Central memory CD4-positive, alpha-beta T cell (primary cell): Measurements from ENCODE around the gene NLRP3.
"Not testable (repeated sequence)": the region's sequence is repeated elsewhere in the genome, so short reads cannot be mapped to it uniquely, and the experiment has no call there.

ENCODE experiments used
- DNase-seq: peaks from one replicate; pipeline ENCODE4 v3.0.0; 2022
- total RNA-seq, 3 experiments: gene quantifications; one replicate each; lab custom pipeline; 2026; lab: John Stamatoyannopoulos, UW

The NLRP3 gene
- 1.2 to 1.6 (median 1.6) reads per million in 3 experiments for total RNA-seq

DNA sequence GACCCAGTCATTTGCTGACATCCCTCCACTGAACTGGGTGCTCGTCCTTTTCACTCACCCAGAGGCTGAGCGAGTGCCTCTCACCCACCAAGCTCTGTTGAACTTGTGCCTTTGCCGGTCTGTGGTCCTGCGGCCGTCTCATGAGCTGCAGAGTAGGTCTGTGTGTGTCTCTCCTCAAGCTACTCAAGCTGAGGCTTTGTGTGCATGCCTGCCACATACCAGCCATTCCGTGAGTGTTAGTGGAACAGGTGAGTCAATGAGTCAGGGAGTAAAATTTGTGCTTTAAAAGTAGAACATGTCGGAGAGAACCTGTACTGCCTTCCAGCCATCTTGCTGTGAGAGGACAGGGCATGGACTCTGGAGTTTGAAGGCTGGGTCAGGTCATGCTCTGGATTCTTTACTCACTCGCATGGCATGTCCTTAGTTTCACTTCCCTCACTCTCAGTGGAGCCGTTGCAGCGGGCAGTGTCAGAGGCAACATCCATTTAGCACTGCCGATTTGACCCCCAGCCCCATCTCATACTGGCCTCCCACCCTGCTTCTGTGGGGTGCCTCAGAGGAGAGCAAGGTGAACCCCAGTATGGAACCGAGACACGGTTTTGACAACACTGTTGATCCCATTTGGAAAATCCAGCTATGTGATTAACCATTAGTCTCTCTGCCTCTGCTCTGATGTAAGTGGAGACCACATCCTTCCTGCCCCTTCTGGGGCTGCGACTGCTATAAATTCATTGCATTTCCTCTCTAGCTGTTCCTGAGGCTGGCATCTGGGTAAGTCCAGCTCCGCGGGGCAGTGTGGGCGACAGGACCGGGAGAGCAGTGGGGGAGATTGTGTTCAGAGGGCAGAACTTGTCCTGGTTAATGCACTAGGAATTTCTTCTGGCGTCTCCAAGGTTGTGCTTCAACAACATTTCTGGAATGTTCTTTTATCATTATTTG, at the start of gene NLRP3:
TSS of gene NLRP3 (plus strand) at position 751 of the 939 bp plus-strand sequence. CDS start 2,628 bp downstream, outside the sequence.
- peak; percentile 59 for DNase-seq

DNA sequence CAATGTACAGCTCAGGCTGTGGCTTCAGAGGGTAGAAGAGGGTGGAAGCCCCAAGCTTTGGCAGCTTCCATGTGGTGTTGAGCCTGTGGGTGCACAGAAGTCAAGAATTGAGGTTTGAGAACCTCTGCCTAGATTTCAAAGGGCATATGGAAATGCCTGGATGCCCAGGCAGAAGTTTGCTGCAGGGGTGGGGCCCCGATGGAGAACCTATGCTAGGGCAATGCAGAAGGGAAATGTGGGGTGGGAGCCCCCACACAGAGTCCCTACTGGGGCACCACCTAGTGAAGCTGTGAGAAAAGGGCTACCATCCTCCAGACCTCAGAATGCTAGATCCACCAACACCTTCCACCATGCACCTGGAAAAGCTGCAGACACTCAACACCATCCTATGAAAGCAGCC, 49.6 kb upstream of the NLRP3 start:
- DNase-seq, result not testable (repeated sequence)

- no peak for DNase-seq
Measured at GRCh38 chr1:247366926-247367645, 48.9 kb upstream of the NLRP3 start.

- no peak for DNase-seq
Measured at GRCh38 chr1:247367786-247368422, 48.1 kb upstream of the NLRP3 start.

DNA sequence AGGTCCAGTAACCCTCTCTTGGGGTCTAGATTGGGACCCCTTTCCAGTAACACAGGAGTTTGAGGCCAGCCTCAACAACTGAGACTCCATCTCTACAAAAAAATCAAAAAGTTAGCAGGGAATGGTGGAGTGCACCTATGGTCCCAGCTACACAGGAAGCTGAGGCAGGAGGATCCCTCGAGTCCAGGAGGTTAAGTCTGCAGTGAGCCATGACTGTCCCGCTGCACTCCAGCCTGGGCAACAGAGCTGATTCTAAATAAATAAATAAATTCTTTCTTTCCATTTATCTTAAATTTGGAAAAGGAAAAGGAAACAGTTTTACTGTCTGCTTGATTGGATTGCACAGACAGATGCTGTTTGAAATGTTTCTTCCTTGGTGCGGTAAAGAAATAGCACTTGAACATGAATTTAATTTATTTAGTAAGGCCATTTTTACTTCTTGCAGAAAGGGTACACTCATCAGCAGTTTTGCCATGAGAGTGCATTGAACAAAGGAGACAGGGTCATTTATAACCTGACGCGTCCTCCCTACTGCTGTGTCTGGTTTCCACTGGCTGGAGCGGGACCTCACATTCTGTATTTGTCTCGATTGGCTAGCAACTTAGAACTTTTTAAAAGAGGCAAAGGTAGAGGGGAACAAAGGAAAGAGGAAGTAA, 47.4 kb upstream of the NLRP3 start:
- no peak for DNase-seq

DNA sequence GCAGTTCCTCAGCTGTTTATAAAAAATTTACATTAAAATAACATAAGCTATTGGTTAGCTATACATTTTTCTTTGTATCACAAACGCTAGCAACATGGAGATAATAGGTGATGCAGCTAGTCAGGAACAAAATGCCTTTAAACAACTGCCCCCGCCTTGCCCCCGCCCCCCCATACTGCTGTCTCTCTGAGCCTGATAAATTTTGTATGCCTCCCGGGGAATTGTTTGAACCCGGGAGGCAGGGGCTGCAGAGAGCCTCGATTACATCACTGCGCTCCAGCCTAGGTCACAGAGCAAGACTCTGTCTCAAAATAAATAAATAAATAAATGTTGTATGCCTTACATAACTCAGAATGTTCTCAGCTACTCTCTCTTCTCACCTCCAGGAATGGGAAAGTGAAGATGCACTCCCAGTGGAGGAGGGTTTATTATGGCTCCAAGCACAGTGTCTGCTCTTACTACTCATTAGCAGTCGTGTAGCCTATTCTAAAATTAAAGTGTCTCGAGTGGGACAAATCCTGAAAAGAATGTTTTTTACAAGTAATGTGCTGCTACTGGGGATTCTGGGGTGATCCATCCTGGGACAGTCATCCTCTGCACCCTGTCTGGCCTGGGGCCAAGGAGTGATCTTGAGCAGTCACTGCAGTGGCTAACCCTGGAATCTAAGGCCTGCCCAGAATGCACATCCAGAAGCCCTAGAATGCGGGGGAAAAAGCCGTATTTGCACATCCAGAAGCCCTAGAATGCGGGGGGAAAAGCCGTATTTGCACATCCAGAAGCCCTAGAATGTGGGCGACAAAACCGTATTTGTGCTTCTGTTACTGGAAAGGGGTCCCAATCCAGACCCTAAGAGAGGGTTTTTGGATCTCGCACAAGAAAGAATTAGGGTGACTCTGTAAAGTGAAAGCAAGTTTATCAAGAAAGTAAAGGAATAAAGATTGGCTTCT, 44.9 kb upstream of the NLRP3 start:
- DNase-seq, result no peak

DNA sequence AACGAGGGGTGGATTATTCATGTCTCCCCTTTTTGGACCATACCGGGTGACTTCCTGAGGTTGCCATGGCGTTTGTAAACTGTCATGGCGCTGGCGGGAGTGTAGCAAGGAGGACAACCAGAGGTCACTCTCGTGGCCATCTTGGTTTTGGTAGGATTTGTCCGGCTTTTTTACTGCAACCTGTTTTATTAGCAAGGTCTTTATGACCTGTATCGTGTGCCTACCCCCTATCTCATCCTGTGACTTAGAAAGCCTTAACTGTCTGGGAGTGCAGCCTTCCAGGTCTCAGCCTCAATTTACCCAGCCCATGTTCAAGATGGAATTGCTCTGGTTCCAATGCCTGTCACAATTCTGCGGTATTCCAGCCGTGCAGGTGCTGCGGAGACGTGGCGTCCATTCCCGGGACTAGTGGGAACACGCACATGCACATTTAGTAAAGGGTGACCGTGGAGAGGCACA, 44.1 kb upstream of the NLRP3 start:
- DNase-seq, result no peak

GRCh38 chr1:247373721-247374141, 42.2 kb upstream of the NLRP3 start:
- DNase-seq, result peak; percentile 44

- not testable (repeated sequence) for DNase-seq
Measured at GRCh38 chr1:247374651-247375334, 41.2 kb upstream of the NLRP3 start.

DNA sequence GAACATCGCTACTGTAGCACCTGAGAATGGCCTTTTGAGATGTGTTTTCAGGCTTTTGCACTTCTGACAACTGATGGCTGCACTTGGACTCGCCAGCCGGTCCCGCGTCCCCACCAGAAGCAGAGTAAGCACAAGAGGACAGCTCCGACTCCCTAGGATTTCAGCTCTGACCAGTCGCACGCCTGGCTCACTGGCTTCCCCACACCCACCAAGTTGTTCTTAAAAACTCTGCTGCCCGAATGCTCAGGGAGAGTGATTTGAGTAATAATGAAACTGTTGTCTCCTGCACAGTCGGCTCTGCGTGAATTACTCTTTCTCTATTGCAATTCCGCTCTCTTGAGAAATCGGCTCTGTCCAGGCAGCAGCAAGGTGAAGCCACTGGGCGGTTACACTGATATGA, 40.2 kb upstream of the NLRP3 start:
- DNase-seq, result no peak

GRCh38 chr1:247376659-247377058, 39.3 kb upstream of the NLRP3 start:
- DNase-seq, result no peak

DNA sequence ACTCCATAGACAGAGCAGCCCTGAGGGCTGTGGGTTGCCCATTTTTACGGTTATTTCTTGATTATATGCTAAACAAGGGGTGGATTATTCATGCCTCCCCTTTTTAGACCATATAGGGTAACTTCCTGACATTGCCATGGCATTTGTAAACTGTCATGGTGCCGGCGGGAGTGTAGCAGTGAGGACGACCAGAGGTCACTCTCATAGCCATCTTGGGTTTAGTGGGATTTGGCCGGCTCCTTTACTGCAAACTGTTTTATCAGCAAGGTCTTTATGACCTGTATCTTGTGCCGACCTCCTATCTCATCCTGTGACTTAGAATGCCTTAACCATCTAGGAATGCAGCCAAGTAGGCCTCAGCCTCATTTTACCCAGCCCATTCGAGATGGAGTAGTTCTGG, 38.3 kb upstream of the NLRP3 start:
- DNase-seq, result not testable (repeated sequence)

- no peak for DNase-seq
Measured at GRCh38 chr1:247378334-247379073, 37.5 kb upstream of the NLRP3 start.

DNA sequence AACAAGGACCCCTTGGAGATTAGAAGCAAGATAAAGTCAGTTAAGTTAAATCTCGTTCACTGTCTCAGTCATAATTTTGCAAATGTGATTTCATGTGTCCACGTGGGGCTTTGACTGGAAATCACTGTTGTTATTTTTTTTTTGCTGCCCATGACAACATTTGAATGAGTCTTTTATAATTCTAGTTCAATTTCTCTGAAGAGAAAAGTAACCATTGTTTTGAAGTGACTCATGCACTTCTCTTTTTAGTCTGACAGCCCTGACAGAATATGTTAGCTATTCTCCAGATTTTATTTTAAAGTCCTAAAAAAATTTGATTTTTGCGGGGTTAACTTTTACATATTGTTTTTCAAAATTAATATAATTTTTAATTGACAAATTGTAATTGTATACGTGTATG, 30.7 kb upstream of the NLRP3 start:
- no peak for DNase-seq

DNA sequence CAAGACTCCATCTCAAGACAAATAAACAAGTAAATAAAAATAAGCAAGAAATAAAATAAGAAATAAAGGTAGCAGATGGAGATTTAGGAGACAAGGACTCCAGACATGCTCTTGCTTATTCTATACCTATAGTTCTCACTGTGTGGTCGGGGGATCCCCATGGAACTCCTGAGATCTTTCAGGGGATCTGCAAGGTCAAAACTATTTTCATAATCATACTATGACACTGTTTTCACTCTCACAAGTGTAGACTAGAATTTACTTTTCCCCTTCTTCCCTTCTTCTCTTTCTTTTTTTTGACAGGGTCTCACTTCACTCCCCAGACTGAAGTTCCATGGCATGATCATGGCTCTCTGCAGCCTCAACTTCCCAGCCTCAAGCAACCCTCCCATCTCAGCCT, 29.8 kb upstream of the NLRP3 start:
- no peak for DNase-seq

DNA sequence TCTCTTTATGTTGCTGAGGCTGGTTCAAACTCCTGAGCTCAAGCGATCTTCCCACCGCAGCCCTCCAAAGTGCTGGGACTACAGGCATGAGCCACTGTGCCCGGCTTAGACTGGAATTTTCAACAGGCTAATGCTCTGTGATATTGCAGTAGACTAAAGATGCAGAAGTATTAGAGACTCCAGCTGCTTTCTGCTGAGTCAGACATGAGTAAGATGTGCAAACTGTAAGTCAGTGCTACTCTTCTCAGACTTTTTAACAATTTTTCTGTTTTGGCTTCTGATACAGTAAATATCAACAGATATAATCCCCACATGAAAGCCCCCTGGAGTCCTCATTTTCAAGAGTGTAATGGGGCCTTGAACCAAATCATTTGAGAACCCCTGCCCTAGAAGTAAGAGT, 29.3 kb upstream of the NLRP3 start:
- no peak for DNase-seq

DNA sequence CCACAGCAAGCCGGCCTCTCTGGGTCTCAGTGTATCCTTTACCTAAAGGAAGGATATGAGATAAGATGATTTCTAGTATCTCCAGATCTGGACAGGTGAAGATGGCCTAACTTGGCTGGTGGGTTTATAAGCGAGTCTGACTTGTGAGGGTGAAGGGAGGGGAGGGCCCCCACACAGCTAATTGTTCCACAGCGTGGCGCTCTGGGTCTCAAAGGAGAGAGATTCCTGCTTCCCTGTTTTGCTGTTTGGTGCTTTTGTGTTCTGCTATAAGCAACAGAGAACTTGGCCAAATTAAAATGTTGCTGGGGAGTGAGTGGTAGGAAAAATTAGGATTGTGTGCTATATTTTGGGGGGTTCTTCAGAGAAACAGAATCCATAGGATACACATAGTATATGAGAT, 28.9 kb upstream of the NLRP3 start:
- no peak for DNase-seq

DNA sequence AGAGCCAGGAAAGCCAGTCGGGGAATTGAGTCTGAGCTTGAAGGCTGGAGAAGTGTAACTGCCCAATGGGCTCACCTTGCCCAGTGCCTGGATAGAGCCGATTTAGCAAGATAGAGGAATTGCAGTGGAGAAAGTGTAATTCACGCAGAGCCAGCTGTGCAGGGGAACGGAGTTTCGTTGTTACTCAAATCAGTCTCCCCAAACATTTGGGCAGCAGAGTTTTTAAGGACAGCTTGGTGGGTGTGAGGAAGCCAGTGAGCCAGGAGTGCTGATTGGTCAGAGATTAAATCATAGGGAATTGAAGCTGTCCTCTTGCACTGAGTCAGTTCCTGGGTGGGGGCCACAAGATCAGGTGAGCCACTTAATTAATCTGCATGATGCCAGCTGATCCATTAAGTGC, 28.4 kb upstream of the NLRP3 start:
- DNase-seq, result no peak

DNA sequence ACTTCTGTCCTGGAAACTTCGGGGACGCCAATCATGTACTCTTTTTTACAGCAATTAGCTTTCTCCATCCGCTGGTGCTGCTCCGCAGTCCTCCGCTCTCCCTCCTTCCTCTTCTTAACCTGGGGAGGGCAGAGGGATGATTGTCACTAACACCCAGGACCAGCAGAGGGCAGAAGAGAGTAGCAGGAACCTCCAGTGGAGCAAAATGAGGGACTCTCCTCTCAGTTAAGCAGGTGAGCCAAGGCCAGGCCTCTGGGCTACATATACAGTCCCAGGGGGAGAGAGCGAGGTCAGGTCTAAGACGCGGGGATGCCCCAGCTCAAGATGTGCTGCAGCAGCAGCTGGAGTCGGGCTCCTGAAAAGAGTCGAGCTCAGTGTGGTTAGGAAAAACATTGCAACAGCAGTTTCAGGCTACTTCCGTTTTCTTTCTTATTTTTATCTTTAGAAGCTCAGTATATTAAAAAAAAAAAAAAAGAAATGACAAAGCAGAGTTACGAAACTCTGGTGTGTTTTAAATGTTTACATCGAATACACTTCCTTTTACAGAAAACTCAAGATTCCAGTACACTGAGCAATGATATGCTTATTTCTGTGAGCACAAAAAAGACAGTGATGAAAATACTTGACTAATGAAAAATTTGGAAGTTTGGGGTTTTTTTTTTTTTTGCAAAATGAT, 25.7 kb upstream of the NLRP3 start:
- peak; percentile 82 for DNase-seq
